GM18511 (cell line): ENCODE measurements around the gene SLC13A1.
"Not testable (repeated sequence)": the region's sequence is repeated elsewhere in the genome, so short reads cannot be mapped to it uniquely, and the experiment has no call there.

ENCODE experiments used
- ATAC-seq: cut with Tn5 transposase; IDR thresholded peaks from one replicate; pipeline ENCODE4 v1.9.1; 2021; ENCODE audit warnings: mild to moderate bottlenecking, moderate library complexity; ENCODE audit not compliant: unreplicated experiment

Gene SLC13A1

GRCh38 chr7:123199883-123200282, at the start of gene SLC13A1:
Gene SLC13A1, minus strand, starts transcription at chr7:123199969. Its CDS starts 23 bp downstream, at chr7:123199946.
- ATAC-seq, result no peak

GRCh38 chr7:123244768-123245167, 45.0 kb upstream of the SLC13A1 start:
- no peak for ATAC-seq

GRCh38 chr7:123242467-123243092, 42.8 kb upstream of the SLC13A1 start:
- no peak for ATAC-seq

- ATAC-seq, result no peak
Measured at GRCh38 chr7:123241809-123242208, 42.0 kb upstream of the SLC13A1 start.

- no peak for ATAC-seq
Measured at GRCh38 chr7:123231021-123232000, 31.5 kb upstream of the SLC13A1 start.

- no peak for ATAC-seq
Measured at GRCh38 chr7:123230603-123231002, 30.8 kb upstream of the SLC13A1 start.

- peak; percentile 43 for ATAC-seq
Measured at GRCh38 chr7:123230147-123230546, 30.4 kb upstream of the SLC13A1 start.

- ATAC-seq, result no peak
Measured at GRCh38 chr7:123229426-123229825, 29.7 kb upstream of the SLC13A1 start.

GRCh38 chr7:123227666-123228065, 27.9 kb upstream of the SLC13A1 start:
- ATAC-seq, result not testable (repeated sequence)

GRCh38 chr7:123220396-123220795, 20.6 kb upstream of the SLC13A1 start:
- no peak for ATAC-seq

GRCh38 chr7:123218866-123219265, 19.1 kb upstream of the SLC13A1 start:
- ATAC-seq, result no peak

GRCh38 chr7:123216825-123217224, 17.1 kb upstream of the SLC13A1 start:
- ATAC-seq, result no peak

GRCh38 chr7:123215350-123215749, 15.6 kb upstream of the SLC13A1 start:
- no peak for ATAC-seq

GRCh38 chr7:123211545-123211944, 11.8 kb upstream of the SLC13A1 start:
- no peak for ATAC-seq

GRCh38 chr7:123210986-123211385, 11.2 kb upstream of the SLC13A1 start:
- no peak for ATAC-seq

- no peak for ATAC-seq
Measured at GRCh38 chr7:123209786-123210185, 10.0 kb upstream of the SLC13A1 start.

GRCh38 chr7:123208793-123209192, 9.0 kb upstream of the SLC13A1 start:
- ATAC-seq, result peak; percentile 46

GRCh38 chr7:123204206-123204835, 4.6 kb upstream of the SLC13A1 start:
- ATAC-seq, result no peak

- no peak for ATAC-seq
Measured at GRCh38 chr7:123201901-123202300, 2.1 kb upstream of the SLC13A1 start.

- ATAC-seq, result no peak
Measured at GRCh38 chr7:123198668-123199652, 809 bp downstream of the SLC13A1 start.
